Natural killer cell (primary cell): Measurements from ENCODE around the gene BCL2. TPM values are rescaled to one million over a fixed set of nuclear protein-coding genes. Genes with fewer than 3 reads are reported as not detected.

ENCODE experiments used
- total RNA-seq, 4 donors: library from RNA; stranded (reverse); fragments of 120-200 nt in 1 of 4; gene quantifications; one replicate each; pipeline versions ENCODE4 v1.2.3 to v1.2.4, GENCODE V29; 2013 to 2022

Gene BCL2
- total RNA-seq, 3 donors from 2014 or later (not counting 1 experiment from before 2014, with no cell fraction given) = 28.2 to 64.2 (median 33.4) TPM

Other genes with a start within 250 kb of the BCL2 start
- gene KDSR, start 47.4 kb upstream of the BCL2 start, total RNA-seq = 10 to 100 TPM; 11.1 to 15.1 (median 11.6) TPM
- 100 to 1,000 TPM; 101 to 128 (median 107) TPM for gene VPS4B, start 102.7 kb upstream of the BCL2 start, total RNA-seq
- not detected for gene SERPINB5, start 157.2 kb upstream of the BCL2 start, total RNA-seq
- gene SERPINB12, start 222.6 kb upstream of the BCL2 start, total RNA-seq = not detected